NCI-H510A (cell line): Measurements from ENCODE around the gene RD3L.
"Not testable (repeated sequence)": the region's sequence is repeated elsewhere in the genome, so short reads cannot be mapped to it uniquely, and the experiment has no call there.

Experiments
- DNase-seq: peaks from one replicate; lab custom pipeline; 2025; lab: John Stamatoyannopoulos, UW

The RD3L gene

DNA sequence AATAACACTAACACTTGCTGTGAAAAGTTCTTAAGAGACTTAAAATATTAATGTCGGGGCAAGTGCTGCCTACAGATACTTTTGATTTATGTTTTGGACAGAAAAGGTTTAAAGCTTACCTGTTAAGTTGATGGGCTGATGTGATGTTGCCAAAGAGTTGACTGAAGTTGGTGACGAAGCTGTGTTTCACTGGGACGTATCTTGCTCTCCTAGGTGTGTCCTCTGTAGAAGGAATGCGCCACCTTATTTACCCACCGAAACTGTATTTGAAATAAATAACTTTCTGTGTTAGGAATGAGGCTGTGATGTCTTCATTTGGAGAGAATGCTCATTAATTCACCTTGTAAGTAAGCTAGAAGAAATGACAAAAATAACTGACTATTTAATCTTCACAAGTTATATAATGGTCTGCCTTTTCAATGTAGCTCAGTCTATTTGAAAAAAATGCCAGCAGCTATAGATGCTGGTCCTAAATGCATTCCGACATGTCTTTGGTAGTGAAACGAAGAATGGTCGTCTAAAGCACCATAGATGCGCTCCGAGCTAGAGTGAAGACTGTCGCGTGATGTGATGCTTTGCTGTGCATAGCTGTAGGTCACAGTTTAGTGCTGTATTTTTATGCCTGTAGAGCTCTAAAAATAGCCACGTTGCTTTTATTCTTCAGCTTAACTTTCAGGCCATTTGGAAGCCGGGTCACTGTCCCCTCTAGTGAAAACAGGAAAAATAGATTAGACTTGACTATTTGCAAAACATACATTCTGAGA is at the start of gene RD3L:
RD3L (minus strand) TSS at position 557 of the 764 bp plus-strand sequence. CDS start 834 bp downstream, outside the sequence.
- no peak for DNase-seq

DNA sequence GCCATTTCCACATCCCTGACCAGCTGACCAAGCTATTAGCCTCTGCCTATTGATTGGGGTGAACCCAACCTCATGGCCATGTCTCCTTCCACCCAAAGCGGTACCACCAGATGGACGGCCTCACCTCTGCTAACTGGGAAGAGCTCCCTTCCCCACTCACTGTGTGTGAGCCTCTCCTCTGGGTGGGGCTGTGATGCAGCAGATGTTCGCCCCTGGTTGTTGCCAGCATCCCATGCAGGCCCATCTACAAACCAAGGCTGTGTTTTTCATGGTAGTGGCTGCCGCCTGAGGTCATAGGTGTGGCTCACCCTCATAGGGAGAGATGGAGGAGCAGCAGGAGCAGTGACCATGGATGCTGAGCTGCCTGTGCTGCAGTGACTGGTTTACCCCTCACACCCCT is 47.6 kb upstream of the RD3L start:
- DNase-seq, result no peak

DNA sequence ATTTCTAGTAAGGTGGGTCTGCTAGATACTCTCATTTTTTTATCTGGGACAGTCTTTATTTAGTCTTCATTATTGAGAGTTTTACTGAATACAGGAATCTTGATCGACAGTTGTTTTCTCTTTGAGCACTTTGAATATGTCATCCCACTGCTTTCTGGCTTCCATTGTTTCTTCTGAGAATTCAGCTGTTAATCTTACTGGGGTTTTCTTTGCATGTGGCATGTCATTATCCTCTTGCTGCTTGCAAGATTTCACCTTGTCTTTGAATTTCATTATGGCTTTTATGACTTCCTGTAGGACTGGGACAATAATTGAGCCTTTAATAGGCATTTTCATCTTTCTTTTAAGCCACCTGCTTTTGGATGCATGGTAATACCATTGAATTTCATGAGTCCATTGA is 46.7 kb upstream of the RD3L start:
- DNase-seq, result no peak

DNA sequence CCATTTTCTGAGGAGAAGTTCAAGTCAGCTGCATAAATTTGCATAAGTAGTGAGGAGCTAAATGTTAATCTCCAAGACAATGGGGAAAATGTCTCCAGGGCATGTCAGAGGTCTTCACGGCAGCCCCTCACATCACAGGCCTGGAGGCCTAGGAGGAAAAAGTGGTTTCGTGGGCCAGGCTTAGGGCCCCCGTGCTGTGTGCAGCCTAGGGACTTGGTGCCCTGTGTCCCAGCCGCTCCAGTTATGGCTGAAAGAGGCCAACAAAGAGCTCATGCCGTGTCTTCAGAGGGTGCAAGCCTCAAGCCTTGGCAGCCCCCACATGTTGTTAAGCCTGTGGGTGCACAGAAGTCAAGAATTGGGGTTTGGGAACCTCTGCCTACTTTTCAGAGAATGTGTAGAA is 41.9 kb upstream of the RD3L start:
- DNase-seq, result no peak

DNA sequence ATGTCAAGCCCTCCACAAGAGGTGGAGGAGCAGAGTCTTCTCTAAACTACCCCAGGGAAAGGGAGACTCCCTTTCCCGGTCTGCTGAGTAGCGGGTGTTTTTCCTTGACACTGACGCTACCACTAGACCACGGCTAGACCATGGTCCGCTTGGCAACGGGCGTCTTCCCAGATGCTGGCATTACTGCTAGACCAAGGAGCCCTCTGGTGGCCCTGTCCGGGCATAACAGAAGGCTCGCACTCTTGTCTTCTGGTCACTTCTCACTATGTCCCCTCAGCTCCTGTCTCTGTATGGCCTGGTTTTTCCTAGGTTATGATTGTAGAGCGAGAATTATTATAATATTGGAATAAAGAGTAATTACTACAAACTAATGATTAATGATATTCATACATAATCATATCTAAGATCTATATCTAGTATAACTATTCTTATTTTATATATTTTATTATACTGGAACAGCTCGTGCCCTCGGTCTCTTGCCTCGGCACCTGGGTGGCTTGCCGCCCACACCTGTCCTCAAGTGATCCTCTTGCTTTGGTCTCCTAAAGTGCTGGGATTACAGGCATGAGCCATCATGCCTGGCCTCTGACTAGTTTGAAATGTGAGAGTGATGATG is 38.4 kb upstream of the RD3L start:
- not testable (repeated sequence) for DNase-seq

DNA sequence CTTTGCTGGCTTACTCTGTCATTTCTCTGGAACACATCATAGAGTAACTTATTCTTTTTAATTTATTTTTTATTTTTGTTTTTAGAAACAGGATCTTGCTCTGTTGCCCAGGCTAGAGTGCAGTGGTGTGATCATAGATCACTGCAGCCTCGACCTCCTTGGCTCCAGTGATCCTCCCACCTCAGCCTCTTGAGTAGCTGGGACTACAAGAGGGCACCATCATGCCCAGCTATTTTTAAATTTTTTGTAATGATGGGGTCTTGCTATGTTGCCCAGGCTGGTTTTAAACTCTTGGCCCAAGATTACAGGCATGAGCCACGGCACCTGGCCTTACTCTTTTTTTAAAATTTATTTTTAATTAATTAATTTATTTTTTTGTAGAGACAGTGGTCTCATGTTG is 32.2 kb upstream of the RD3L start:
- no peak for DNase-seq

DNA sequence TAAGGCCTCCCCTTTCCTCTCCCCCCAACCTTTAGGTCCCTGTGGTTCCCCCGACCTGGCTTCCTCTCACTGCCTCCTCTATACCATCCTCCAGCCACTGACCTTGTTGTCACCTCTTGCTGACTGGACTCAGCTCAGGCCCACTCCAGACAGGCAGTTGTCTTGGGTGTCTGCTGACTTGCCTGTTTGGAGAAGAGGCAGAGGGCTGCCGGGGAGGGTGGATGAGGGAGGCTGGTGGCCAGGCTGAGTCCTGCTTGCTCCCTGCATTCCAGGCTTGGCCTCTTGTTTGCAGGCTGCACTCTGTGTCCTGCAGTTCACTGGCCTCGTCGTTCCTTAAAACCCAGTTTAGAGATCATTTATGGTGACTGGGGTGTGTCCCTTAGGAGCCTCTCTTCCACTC is 31.0 kb upstream of the RD3L start:
- no peak for DNase-seq

DNA sequence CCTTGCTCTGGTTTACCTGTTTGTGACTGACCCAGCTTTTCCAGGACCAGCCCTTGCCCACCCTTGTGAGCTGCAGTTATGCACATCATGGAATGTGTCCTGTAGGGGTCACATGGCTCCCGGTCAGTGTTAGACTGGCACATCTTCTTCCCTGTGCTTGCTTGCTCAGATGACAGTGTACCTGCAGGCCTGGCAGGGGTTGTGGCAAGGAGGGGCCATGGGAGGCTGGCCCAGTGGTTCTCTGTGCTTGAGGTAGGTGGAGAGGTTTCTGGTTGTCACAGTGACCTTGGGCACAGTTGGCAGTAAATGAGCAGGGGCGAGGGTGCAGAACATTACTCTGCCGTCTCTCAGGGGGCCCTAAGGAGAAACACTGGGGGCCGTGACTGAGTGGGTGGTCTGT is 27.6 kb upstream of the RD3L start:
- DNase-seq, result no peak

DNA sequence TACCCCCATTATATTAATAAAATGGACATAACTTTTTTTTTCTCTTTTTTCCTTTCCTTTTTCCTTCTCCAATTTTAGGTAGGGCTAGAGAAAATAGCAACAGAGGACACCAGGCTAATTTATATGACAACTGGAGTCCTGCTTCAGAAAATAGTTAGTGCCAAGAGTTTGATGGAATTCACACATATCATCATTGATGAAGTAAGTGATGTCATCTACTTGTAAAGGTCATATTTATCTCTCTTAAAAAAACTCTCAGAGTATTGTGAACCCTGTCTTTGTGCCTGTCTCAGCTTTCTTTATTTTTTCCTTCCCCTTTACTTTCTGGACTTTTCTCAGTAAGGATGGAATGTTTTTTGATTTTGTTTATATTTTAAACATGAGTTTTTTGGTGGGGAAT is 24.3 kb upstream of the RD3L start:
- DNase-seq, result no peak

DNA sequence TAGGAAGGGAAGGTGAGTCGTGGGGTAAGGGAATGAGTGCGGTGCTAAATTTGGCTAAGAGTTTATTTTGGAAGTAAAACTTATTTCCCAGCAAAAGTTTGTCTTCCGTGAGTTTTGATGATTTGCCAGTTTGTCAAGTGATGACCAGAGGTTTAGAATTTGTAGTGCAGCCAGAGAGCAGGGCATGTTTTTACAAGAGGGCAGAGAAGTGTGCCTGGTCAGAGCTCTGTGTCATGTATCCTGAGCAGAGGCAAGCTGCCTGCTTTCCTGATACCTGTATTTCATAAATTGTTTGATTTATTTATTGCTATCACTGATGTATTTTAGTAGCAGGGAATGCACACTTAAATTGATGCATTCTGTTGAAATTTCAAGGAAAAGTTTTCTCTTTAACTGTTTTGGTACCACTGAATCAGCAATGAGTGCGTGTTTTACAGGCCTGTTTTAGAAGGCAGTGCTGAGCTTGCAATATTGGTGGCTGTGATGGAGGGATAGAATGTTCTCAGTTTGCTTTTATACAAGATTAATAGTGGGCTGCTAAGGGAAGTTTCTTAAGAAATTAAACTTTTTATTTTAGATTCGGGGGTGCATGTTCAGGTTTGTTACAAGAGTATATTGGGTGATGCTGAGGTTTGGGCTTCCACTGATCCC is 19.7 kb upstream of the RD3L start:
- no peak for DNase-seq

DNA sequence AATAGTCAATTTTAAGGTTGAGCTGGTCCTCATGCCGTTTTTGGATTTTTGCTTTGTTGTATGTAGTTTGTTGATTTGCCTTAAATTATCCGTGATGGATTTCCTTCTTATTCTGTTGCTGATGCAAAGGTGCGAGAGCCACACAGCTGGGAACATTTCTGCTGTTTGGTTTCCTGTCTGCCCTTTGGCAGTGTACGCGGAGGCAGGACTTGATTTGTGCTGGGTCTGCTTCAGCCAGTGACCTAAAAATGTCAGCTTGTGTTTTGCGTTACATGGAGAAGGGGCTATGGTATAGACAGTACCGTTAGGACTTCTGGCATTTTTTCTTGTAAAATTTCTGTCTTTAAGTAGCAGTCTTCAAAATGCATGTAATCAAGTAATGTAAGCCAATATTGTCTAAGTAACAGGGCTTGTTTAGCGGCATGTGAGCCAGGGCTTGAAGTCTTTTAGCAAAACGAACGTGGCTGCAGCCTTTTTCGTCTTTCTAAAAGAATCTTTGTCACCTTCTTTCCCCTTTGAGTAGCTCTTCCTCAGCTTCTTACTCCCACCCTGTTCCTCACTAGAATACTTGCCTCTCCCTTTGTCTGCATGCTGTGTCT is 18.2 kb upstream of the RD3L start:
- no peak for DNase-seq

DNA sequence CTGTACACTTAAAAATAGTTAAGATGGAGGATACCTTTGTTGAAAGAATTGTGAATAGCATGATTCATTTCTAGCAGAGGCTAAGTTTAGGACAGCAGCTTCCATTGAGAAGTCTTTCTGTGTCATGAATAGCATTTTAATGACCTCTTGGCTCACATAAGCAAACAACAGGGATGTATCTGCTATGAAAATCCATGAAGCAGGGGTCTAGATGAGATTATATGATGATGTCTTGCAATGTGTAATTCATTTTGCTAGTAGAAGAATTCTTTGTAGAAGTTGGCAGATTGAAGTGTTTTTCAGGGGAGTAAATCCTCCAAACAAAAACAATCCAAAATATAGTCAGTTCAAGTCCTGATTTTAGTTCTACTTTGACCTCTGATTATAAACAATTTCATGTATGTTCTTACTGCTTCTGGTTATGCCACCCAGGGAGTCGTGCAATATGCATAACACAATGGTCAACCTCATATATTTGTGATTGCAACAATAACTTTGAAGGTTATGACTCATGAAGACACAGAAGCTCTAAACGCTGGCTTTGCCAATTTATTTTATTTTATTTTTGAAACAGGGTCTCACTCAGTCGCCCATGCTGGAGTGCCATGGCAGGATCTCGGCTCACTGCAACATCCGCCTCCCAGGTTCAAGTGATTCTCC is 6.9 kb upstream of the RD3L start:
- DNase-seq, result no peak

DNA sequence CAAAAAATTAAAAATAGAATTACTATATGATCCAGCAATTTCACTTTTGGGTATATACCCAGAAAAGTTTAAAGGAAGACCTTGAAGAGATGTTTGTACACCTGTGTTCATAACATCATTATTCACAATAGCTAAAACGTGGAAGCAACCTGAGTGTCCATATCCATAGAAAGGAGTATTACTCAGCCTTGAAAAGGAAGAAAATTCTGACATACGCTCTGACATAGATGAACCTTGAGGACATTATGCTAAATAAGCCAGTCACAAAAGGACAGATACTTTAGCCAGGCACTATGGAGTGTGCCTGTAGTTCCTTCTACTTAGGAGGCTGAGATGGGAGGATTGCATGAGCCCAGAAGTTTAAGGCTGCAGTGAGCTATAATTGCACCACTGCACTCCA is 6.1 kb upstream of the RD3L start:
- DNase-seq, result no peak

DNA sequence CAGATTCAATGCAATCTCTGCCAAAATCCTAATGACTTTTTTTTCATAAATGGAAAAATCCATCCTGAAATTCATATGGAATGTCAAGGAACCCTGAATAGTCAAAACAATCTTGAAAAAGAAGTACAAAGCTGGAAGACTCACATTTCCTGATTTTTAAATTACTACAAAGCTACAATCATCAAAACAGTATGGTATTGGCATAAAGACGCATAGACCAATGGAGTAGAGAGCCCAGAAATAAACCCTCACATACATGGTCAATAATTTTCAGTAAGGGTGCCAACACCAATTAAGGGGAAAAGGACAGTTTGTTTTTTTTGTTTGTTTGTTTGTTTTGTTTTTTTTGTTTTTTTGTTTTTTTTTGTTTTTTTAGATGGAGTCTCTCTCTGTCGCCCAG is 4.6 kb upstream of the RD3L start:
- no peak for DNase-seq

DNA sequence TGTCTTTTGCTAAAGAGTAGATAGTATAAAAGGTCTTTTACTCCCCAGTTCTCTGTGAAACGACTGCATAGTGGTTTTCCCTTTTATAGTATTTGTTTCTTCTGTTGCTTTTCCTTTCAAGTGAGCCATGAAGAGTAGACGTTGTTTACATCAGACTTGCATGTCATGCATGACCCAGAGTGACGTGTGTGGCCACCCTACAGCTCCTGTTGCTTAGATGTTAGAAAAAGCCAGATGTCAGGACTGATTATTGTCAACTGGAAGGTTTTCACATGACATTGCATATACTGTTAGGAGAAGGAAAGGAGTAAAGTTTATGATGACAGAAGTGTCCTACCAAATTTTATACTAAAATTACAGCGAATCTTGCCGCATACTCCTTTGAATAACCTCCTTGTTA is 1.3 kb upstream of the RD3L start:
- peak; percentile 23 for DNase-seq

DNA sequence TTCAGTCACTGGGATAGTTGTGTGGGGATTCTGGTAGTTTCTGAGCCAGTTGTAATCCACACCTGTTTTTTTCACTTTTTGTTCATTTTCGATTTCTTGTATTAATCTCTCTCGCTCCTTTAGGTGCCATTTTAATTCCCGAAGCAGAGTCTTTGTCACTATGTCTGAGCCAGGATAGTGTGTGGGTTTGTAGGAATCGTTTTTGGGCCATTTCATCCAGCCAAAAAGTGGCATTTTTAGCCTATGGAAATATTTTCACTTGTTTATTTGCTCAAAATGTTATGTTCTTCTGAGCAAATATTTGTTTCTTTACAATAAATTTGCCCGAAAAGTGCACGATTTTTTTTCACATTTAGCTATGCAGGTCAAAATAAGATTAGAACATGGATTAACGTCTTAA is 867 bp downstream of the RD3L start:
- no peak for DNase-seq

DNA sequence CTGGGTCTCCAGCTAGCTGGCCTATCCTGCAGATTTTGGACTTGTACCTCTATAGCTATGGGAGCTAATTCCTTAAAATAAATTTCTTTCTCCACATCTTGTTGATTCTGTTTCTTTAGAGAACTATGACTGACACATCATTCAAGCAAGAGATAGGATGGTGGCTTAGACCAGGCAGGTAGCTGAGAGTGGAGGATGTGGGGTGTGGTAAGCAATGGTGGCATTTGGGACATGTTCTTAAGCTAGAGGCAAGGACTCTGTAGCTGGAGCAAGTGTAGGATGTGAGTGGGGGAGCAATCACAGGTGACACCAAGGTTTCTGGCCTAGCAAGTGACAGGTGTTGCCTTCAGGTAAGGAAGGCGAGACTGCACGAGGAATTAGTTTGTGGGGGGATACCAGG is 7.2 kb downstream of the RD3L start:
- no peak for DNase-seq

DNA sequence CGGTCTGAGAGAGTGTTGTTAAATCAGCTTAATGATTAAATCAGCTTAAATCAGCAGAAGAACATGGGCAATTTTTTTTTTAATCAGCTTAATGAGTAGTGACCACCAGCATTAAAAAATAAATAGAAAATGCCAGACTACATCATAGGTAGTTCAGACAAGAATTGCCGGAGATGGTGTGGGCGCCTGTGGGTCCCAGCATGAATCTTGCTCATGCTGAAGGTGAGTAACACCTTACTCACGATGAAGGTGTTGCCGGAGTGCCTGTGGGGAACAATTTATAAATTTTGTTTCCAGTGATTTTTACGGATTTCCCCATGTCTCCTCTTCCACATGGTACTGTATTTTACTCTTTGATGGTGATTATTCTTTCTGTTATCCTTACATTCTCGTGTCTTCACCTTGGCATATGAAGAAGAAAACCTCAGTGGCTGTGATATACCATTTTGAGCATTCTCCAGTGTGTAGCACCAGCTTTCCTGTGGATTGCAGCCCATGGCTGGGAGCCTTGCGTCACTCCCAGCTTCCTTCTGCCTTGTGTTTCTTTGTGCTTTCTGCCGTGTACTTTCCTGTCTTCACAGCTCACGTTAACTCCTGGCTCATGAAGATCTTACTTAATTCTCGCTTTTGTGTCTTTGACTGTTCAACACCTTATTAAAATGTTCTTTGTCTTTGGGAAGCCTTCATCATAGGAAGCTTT is 9.4 kb downstream of the RD3L start:
- DNase-seq, result no peak

DNA sequence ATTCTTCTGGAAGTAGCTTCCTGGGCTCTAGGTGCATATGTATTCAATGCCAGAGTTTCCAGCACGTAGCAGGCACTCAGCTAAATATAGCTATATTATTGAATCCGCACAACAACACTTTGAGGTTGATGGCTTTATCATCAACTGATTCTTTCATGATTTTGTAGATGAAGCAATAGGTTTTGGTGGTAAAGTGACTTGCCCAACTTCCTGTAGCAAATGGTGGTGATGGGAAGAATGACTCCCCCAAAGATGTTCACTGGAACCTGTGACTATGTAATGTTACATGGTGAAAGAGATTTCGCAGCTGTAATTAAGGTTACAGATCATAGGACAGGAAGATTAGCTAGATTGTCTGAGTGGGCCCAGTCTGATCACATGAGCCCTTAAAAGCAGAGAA is 10.9 kb downstream of the RD3L start:
- no peak for DNase-seq

DNA sequence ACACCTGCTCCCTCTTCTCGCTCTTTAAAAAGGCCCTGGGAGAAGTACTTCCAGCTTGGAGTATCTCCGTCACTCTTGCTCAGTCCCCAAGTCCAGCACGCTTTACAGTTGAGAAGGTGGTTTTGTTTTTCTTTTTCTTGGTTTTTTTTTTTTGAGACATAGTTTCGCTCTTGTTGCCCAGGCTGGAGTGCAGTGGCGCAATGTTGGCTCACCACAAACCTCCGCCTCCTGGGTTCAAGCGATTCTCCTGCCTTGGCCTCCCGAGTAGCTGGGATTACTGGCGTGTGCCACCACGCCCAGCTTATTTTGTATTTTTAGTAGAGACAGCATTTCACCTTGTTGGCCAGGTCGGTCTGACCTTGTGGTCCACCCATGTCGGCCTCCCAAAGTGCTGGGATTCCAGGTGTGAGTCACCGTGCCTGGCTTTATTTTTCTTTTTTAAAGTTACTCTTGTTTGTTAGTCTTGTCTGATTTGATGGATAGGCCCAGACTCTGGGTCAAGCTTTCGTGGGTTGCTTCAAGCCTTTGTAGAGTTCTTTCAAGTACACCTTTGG is 12.2 kb downstream of the RD3L start:
- no peak for DNase-seq

DNA sequence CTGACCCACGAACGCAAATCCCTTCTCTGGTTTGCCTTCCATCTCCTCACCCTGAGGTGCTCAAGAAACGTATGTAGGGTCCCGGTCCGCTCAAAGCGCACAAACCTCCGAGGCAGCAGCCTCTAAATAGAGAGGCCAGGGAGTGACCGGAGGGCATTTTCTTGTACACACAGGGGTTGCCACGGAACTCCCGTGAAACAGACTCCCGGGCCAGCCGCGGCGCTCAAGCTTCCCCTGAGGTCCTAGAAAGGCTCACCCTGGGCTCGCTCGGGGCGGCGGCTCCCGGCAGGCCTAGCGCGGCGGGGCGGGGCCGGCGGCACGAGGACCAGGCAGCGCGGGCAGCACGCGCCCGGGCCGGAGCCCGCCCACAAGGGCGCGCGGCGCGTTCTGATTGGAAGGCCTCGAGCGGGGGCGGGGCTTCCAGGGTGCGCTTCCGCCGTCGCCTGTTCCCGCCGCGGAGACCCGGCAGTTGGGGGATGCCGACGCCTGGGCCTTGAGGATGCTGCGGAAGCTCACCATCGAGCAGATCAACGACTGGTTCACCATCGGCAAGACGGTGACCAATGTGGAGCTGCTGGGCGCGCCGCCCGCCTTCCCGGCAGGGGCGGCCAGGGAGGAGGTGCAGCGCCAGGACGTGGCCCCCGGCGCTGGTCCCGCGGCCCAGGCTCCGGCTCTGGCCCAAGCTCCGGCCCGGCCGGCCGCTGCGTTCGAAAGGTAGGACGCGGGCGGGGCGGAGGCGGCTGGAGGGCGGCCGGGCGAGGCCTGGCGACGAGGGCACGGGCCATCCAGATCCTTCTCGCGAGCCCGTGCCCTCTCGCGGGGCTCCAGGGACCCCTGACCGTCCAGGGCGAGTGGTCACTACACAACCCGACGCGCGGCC is 14.1 kb downstream of the RD3L start, which contains the start of gene TDRD9:
TDRD9 (plus strand) TSS at position 446 of the 880 bp plus-strand sequence; CDS start at position 500, 54 bp downstream.
- no peak for DNase-seq
